Measurements from ENCODE around the gene TMTC2.

DNA sequence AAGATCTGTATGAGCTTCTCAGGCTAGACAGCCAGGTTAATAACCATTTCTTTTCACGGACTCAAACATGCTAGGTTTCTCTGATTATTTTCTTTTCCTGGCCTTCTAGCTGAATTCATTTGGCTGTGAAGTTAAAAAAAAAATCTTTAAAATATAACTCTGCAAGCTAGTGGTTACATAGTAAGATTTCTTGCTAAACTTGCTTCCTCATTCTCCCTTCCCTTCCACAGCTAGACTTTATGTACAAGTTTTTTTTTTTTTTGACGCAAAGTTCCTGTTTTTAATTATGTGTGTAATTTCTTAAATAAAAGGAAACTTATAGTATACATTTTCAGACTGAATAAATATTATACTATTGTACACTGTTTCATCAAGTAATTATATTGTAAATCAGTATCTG is 145.4 kb downstream of the TMTC2 start:
- TF ChIP-seq, protein P1, sequence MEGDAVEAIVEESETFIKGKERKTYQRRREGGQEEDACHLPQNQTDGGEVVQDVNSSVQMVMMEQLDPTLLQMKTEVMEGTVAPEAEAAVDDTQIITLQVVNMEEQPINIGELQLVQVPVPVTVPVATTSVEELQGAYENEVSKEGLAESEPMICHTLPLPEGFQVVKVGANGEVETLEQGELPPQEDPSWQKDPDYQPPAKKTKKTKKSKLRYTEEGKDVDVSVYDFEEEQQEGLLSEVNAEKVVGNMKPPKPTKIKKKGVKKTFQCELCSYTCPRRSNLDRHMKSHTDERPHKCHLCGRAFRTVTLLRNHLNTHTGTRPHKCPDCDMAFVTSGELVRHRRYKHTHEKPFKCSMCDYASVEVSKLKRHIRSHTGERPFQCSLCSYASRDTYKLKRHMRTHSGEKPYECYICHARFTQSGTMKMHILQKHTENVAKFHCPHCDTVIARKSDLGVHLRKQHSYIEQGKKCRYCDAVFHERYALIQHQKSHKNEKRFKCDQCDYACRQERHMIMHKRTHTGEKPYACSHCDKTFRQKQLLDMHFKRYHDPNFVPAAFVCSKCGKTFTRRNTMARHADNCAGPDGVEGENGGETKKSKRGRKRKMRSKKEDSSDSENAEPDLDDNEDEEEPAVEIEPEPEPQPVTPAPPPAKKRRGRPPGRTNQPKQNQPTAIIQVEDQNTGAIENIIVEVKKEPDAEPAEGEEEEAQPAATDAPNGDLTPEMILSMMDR (IDR thresholded peaks at IDR 0.05; ENCODE audit: extremely low read depth in 1 of 2, insufficient read depth in 1 of 2, low read depth in 1 of 2, low read length in 2 of 2) = no peak
- TF ChIP-seq, protein P2, sequence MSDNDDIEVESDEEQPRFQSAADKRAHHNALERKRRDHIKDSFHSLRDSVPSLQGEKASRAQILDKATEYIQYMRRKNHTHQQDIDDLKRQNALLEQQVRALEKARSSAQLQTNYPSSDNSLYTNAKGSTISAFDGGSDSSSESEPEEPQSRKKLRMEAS (IDR thresholded peaks at IDR 0.05; ENCODE audit: insufficient read depth, insufficient read length) = no peak
- no peak for TF ChIP-seq EZH2 (IDR thresholded peaks at IDR 0.05; ENCODE audit: borderline replicate concordance, low read depth, low read length, severe bottlenecking)
